HG02884 (cell line): Measurements from ENCODE around the gene PYGO1.
"Not testable (repeated sequence)": the region's sequence is repeated elsewhere in the genome, so short reads cannot be mapped to it uniquely, and the experiment has no call there.

Experiments
- ATAC-seq: cut with Tn5 transposase; IDR thresholded peaks from one replicate; pipeline ENCODE4 v1.9.1; 2021; ENCODE audit warnings: mild to moderate bottlenecking, moderate library complexity; ENCODE audit not compliant: unreplicated experiment

The PYGO1 gene

GRCh38 chr15:55513152-55513551 is 75.0 kb downstream of the PYGO1 start:
- ATAC-seq, result no peak

- no peak for ATAC-seq
Observed at GRCh38 chr15:55507567-55507966, 80.6 kb downstream of the PYGO1 start.

DNA sequence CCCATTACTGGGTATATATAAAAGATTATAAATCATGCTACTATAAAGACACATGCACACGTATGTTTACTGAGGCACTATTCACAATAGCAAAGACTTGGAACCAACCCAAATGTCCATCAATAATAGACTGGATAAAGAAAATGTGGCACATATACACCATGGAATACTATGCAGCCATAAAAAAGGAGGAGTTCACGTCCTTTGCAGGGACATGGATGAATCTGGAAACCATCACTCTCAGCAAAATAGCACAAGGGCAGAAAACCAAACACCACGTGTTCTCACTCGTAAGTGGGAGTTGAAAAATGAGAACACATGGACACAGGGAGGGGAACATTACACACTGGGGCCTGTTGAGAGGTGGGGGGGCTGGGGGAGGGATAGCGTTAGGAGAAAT is 82.7 kb downstream of the PYGO1 start:
- ATAC-seq, result not testable (repeated sequence)

DNA sequence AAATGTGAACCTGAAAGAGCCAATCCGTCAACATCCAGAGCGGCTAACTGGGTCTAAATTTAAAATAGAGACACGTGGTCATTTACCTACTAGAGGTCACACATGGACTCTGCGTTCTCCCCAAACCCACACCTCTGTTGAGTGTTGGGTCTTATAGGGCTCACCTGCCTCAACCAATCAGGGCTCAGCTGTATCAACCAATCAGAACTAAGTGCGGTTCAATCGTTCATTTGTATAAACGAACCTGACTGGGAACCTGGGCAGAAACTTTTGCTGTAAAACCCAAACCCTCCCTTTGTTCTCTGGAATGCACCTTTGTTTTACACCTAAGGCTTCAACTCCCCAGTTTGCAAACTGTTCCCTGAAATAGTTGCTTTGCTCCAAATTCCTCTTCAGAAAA is 89.0 kb downstream of the PYGO1 start:
- ATAC-seq, result no peak

GRCh38 chr15:55498109-55498938 is 89.8 kb downstream of the PYGO1 start:
- ATAC-seq, result peak; percentile 100

- ATAC-seq, result no peak
Observed at GRCh38 chr15:55496716-55497115, 91.4 kb downstream of the PYGO1 start.

GRCh38 chr15:55494931-55495330 is 93.2 kb downstream of the PYGO1 start:
- ATAC-seq, result no peak

- not testable (repeated sequence) for ATAC-seq
Observed at GRCh38 chr15:55488952-55489600, 99.1 kb downstream of the PYGO1 start.
